Measurements from ENCODE around the gene GOLT1B. TPM values are rescaled to one million over a fixed set of nuclear protein-coding genes. Genes with fewer than 3 reads are reported as not detected.

The GOLT1B gene
- total RNA-seq, 1 experiment from 2014 or later = 53.9 TPM

DNA sequence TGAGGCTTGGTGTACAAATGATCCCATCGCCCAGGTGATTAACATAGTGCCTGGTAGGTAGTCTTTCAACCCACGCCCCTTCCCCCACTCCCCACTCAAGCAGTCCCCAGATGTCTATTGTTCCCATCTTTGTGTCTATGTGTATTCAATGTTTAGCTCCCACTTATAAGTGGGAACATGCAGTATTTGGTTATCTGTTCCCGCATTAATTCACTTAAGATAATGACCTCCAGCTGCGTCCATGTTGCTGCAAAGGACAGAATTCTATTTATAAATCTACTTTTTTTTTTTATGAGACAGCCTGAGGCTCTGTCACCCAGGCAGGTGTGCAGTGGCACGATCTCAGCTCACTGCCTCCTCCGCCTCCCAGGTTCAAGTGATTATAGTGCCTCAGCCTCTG lies 40.2 kb downstream of the GOLT1B start:
- H3K9me3 ChIP-seq (ENCODE audit: low read length) = no peaks in the 10 kb centered on the region
- no peaks in the 10 kb centered on the region for H3K36me3 ChIP-seq (ENCODE audit: insufficient read depth, low read length)
- H4K20me1 ChIP-seq (ENCODE audit: insufficient read depth, low read depth, low read length) = no peaks in the 10 kb centered on the region
- H3K27me3 ChIP-seq (ENCODE audit: low read length) = no peaks in the 10 kb centered on the region
- H2AFZ ChIP-seq (ENCODE audit: low read length) = no peak overlapping the region
- no peak overlapping the region for H3K9ac ChIP-seq (ENCODE audit: low read length)
- no peaks in the 10 kb centered on the region for H3K4me1 ChIP-seq (ENCODE audit: low read length)
- no peak overlapping the region for H3K4me3 ChIP-seq (ENCODE audit: low read length)
- no peak for DNase-seq
- H3K79me2 ChIP-seq (ENCODE audit: low read length) = no peaks in the 10 kb centered on the region
- no peak overlapping the region for H3K4me2 ChIP-seq (ENCODE audit: low read depth, low read length, poor library complexity, severe bottlenecking)
- H3K27ac ChIP-seq (ENCODE audit: low read length) = no peak overlapping the region
- no peaks in the 10 kb centered on the region for H3K9me2 ChIP-seq (replicated peaks; ENCODE audit: insufficient read depth, low read length)

GRCh38 chr12:21542403-21542802 lies 40.8 kb downstream of the GOLT1B start:
- H3K9ac ChIP-seq (ENCODE audit: low read length) = no peak overlapping the region
- no peak overlapping the region for H3K4me3 ChIP-seq (ENCODE audit: low read length)
- H3K27ac ChIP-seq (ENCODE audit: low read length) = no peak overlapping the region
- H3K4me2 ChIP-seq (ENCODE audit: low read depth, low read length, poor library complexity, severe bottlenecking) = no peak overlapping the region
- no peaks in the 10 kb centered on the region for H4K20me1 ChIP-seq (ENCODE audit: insufficient read depth, low read depth, low read length)
- no peaks in the 10 kb centered on the region for H3K36me3 ChIP-seq (ENCODE audit: insufficient read depth, low read length)
- no peak for DNase-seq
- H3K4me1 ChIP-seq (ENCODE audit: low read length) = no peaks in the 10 kb centered on the region
- H3K9me2 ChIP-seq (replicated peaks; ENCODE audit: insufficient read depth, low read length) = no peaks in the 10 kb centered on the region
- H3K27me3 ChIP-seq (ENCODE audit: low read length) = no peaks in the 10 kb centered on the region
- no peaks in the 10 kb centered on the region for H3K79me2 ChIP-seq (ENCODE audit: low read length)
- no peaks in the 10 kb centered on the region for H3K9me3 ChIP-seq (ENCODE audit: low read length)
- no peak overlapping the region for H2AFZ ChIP-seq (ENCODE audit: low read length)

DNA sequence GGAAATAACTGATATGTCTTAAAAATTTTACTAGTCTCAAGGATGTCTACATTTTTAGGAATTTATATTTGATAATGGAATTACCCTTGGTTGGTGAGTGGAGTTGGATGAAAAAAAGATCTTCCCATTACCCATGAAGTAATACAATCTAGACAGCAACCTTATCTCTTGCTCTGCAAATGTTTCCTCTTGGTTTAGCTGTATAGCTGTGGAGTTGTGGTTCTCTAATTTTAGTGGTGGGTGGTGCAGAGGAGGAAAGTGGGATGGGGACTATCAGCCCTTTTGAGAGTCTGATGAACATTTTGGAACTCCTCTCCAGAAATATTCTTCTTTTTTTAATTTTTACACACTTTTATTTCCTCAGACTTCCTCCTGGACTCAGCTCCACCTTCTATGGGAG lies 41.6 kb downstream of the GOLT1B start:
- no peak overlapping the region for H3K4me2 ChIP-seq (ENCODE audit: low read depth, low read length, poor library complexity, severe bottlenecking)

GRCh38 chr12:21545557-21545956 lies 44.0 kb downstream of the GOLT1B start:
- Histone ChIP-seq H3K27me3 (ENCODE audit: low read length) (no peaks in the 10 kb centered on the region), H4K20me1 (ENCODE audit: insufficient read depth, low read depth, low read length) (no peaks in the 10 kb centered on the region), H3K4me2 (ENCODE audit: low read depth, low read length, poor library complexity, severe bottlenecking) (no peak overlapping the region), H3K9me2 (replicated peaks; ENCODE audit: insufficient read depth, low read length) (no peaks in the 10 kb centered on the region), H2AFZ (ENCODE audit: low read length) (no peak overlapping the region), H3K79me2 (ENCODE audit: low read length) (no peaks in the 10 kb centered on the region), H3K4me1 (ENCODE audit: low read length) (no peaks in the 10 kb centered on the region), H3K4me3 (ENCODE audit: low read length) (no peak overlapping the region), H3K9ac (ENCODE audit: low read length) (no peak overlapping the region), H3K9me3 (ENCODE audit: low read length) (no peaks in the 10 kb centered on the region), H3K27ac (ENCODE audit: low read length) (no peak overlapping the region), H3K36me3 (ENCODE audit: insufficient read depth, low read length) (no peaks in the 10 kb centered on the region)
- no peak for DNase-seq

More for the DNA sequence above, 41.6 kb downstream of the GOLT1B start:
- Histone ChIP-seq H3K4me3 (ENCODE audit: low read length) (no peak overlapping the region), H3K9me2 (replicated peaks; ENCODE audit: insufficient read depth, low read length) (no peaks in the 10 kb centered on the region), H3K4me1 (ENCODE audit: low read length) (no peaks in the 10 kb centered on the region), H3K27me3 (ENCODE audit: low read length) (no peaks in the 10 kb centered on the region), H3K79me2 (ENCODE audit: low read length) (no peaks in the 10 kb centered on the region), H2AFZ (ENCODE audit: low read length) (no peak overlapping the region), H4K20me1 (ENCODE audit: insufficient read depth, low read depth, low read length) (no peaks in the 10 kb centered on the region), H3K36me3 (ENCODE audit: insufficient read depth, low read length) (no peaks in the 10 kb centered on the region), H3K9ac (ENCODE audit: low read length) (no peak overlapping the region), H3K27ac (ENCODE audit: low read length) (no peak overlapping the region), H3K9me3 (ENCODE audit: low read length) (no peaks in the 10 kb centered on the region)
- DNase-seq = no peak

DNA sequence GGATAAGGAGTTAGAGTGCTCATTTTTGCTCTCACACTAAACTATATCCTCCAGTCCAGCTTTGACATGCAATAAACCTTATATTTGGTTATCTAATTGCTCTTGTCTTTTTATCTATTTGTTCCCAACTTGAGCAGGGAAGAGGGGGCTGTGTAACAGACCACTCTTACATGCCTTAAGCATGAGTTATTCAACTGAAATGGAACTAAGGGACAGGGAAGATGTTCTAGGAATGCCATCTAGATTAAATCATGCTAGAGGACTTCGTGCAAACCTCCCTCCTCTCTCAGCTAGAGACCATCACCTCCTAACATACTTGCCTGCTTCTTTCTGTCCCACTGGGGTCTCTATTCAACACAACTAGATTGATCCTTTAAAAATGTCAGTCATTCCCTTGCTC lies 45.1 kb downstream of the GOLT1B start:
- no peak overlapping the region for H3K4me3 ChIP-seq (ENCODE audit: low read length)
- no peak for DNase-seq
- H3K4me2 ChIP-seq (ENCODE audit: low read depth, low read length, poor library complexity, severe bottlenecking) = no peak overlapping the region
- no peak overlapping the region for H3K27ac ChIP-seq (ENCODE audit: low read length)
- H3K9ac ChIP-seq (ENCODE audit: low read length) = no peak overlapping the region
- H2AFZ ChIP-seq (ENCODE audit: low read length) = no peak overlapping the region
- no peaks in the 10 kb centered on the region for H3K9me3 ChIP-seq (ENCODE audit: low read length)
- H3K79me2 ChIP-seq (ENCODE audit: low read length) = no peaks in the 10 kb centered on the region
- H3K27me3 ChIP-seq (ENCODE audit: low read length) = no peaks in the 10 kb centered on the region
- H3K9me2 ChIP-seq (replicated peaks; ENCODE audit: insufficient read depth, low read length) = no peaks in the 10 kb centered on the region
- peaks cover 3% of the 10 kb centered on the region for H3K4me1 ChIP-seq (ENCODE audit: low read length)
- H3K36me3 ChIP-seq (ENCODE audit: insufficient read depth, low read length) = no peaks in the 10 kb centered on the region
- no peaks in the 10 kb centered on the region for H4K20me1 ChIP-seq (ENCODE audit: insufficient read depth, low read depth, low read length)

- no peaks in the 10 kb centered on the region for H3K9me2 ChIP-seq (replicated peaks; ENCODE audit: insufficient read depth, low read length)
- peaks cover 11% of the 10 kb centered on the region for H3K4me1 ChIP-seq (ENCODE audit: low read length)
- H3K27me3 ChIP-seq (ENCODE audit: low read length) = no peaks in the 10 kb centered on the region
- no peak overlapping the region for H3K4me3 ChIP-seq (ENCODE audit: low read length)
- H3K36me3 ChIP-seq (ENCODE audit: insufficient read depth, low read length) = no peaks in the 10 kb centered on the region
- H2AFZ ChIP-seq (ENCODE audit: low read length) = no peak overlapping the region
- H3K9ac ChIP-seq (ENCODE audit: low read length) = no peak overlapping the region
- DNase-seq = no peak
- H3K27ac ChIP-seq (ENCODE audit: low read length) = no peak overlapping the region
- H3K4me2 ChIP-seq (ENCODE audit: low read depth, low read length, poor library complexity, severe bottlenecking) = no peak overlapping the region
- no peaks in the 10 kb centered on the region for H4K20me1 ChIP-seq (ENCODE audit: insufficient read depth, low read depth, low read length)
- H3K79me2 ChIP-seq (ENCODE audit: low read length) = no peaks in the 10 kb centered on the region
- no peaks in the 10 kb centered on the region for H3K9me3 ChIP-seq (ENCODE audit: low read length)
Observed at GRCh38 chr12:21547437-21547836, 45.8 kb downstream of the GOLT1B start.

GRCh38 chr12:21551841-21552465 lies 50.4 kb downstream of the GOLT1B start:
- no peaks in the 10 kb centered on the region for H3K9me2 ChIP-seq (replicated peaks; ENCODE audit: insufficient read depth, low read length)
- peak overlapping the region; percentile 24 for H3K4me2 ChIP-seq (ENCODE audit: low read depth, low read length, poor library complexity, severe bottlenecking)
- no peak overlapping the region; the same call in 1 of the 2 replicates for H3K4me3 ChIP-seq (ENCODE audit: low read length)

DNA sequence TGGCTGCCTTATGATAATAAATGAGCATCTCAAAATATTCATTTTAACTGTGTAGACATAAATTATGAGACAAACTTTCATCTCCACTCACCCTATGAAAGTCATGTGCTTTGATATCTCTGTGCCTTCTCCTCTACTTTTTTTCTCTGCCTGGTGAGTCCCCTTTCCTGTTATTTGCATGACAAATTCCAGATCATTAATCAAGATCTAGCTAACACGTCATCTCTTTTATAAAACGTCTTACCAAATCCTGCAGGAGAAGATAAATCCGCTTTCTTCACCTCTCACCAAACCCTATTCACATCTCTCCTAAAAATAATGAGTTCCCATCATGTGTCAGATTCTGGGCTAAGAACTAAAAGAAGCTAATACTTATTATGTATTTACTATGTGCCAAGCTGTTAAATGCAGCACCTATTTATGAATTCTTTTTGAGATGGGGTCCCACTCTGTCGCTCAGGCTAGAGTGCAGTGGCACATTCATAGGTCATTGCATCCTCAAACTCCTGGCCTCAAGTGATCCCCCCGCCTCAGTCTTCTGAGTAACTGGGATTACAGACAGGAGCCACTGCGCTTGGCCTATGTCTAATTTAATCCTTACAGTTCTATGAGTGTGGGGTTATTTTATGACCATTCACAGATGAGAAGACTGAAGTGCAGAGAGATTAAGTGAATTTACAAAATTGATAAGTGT lies 51.2 kb downstream of the GOLT1B start:
- H3K79me2 ChIP-seq (ENCODE audit: low read length) = no peaks in the 10 kb centered on the region
- H3K4me1 ChIP-seq (ENCODE audit: low read length) = peaks cover 19% of the 10 kb centered on the region
- no peaks in the 10 kb centered on the region for H3K27me3 ChIP-seq (ENCODE audit: low read length)
- peak; percentile 53 for DNase-seq
- H3K9me3 ChIP-seq (ENCODE audit: low read length) = no peaks in the 10 kb centered on the region
- H3K27ac ChIP-seq (ENCODE audit: low read length) = no peak overlapping the region
- no peaks in the 10 kb centered on the region for H4K20me1 ChIP-seq (ENCODE audit: insufficient read depth, low read depth, low read length)
- no peak overlapping the region for H3K9ac ChIP-seq (ENCODE audit: low read length)
- no peak overlapping the region; the same call in 1 of the 2 replicates for H3K4me3 ChIP-seq (ENCODE audit: low read length)
- peak overlapping the region; percentile 24 for H3K4me2 ChIP-seq (ENCODE audit: low read depth, low read length, poor library complexity, severe bottlenecking)
- no peaks in the 10 kb centered on the region for H3K36me3 ChIP-seq (ENCODE audit: insufficient read depth, low read length)
- H3K9me2 ChIP-seq (replicated peaks; ENCODE audit: insufficient read depth, low read length) = no peaks in the 10 kb centered on the region
- 0 out of 2 replicates have a peak overlapping the region, but pooled peaks have one; percentile 10 for H2AFZ ChIP-seq (ENCODE audit: low read length)

More at GRCh38 chr12:21551841-21552465, 50.4 kb downstream of the GOLT1B start:
- Histone ChIP-seq H3K4me1 (ENCODE audit: low read length) (peaks cover 19% of the 10 kb centered on the region), H3K36me3 (ENCODE audit: insufficient read depth, low read length) (no peaks in the 10 kb centered on the region), H4K20me1 (ENCODE audit: insufficient read depth, low read depth, low read length) (no peaks in the 10 kb centered on the region), H3K9ac (ENCODE audit: low read length) (no peak overlapping the region), H3K9me3 (ENCODE audit: low read length) (no peaks in the 10 kb centered on the region), H3K79me2 (ENCODE audit: low read length) (no peaks in the 10 kb centered on the region), H3K27me3 (ENCODE audit: low read length) (no peaks in the 10 kb centered on the region), H2AFZ (ENCODE audit: low read length) (0 out of 2 replicates have a peak overlapping the region, but pooled peaks have one; percentile 10), H3K27ac (ENCODE audit: low read length) (no peak overlapping the region)
- no peak for DNase-seq

Measured in Karpas-422 (cell line).